AG08396 (cell line): Measurements from ENCODE around the gene TMEM218.

ENCODE experiments used
- DNase-seq: peaks from one replicate; pipeline ENCODE4 v3.0.0; 2012; ENCODE audit warnings: low spot score, mixed read lengths

TMEM218 gene

DNA sequence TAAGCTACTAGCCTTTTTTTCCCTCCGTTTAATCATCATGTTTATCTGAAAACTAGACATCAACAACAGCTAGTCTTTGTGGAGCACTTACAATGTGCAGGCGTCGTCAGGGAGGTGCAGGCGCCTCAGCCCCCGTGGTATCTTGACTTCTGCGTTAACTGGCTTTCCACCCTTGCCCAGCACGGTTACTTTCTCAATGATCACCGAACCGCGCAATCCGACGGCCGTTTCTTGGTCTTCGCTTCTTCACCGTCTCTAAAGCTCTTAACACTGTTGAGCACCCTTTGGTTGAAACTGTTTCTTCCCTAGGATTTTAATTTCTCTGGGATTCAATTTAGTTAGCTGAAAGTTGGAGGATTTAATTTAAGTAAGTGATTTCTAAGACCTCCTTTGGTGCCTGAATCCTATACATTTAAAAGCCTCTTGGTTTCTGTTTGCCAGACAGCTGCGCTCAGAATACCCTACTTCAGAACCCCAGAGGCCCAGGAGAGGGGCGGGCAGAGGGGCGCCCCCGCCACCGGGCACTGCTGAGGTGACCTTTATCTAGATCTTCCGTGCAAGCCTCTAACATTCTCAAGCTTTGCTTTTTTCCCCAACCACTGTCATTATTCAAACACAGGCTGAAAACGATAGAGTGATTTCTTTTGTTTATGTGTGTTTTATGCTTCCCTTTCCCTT is 18.0 kb upstream of the TMEM218 start:
- DNase-seq: no peak

- DNase-seq: peak; percentile 57
These were observed 17.0 kb upstream of the TMEM218 start for GRCh38 chr11:125128450-125128849.

DNA sequence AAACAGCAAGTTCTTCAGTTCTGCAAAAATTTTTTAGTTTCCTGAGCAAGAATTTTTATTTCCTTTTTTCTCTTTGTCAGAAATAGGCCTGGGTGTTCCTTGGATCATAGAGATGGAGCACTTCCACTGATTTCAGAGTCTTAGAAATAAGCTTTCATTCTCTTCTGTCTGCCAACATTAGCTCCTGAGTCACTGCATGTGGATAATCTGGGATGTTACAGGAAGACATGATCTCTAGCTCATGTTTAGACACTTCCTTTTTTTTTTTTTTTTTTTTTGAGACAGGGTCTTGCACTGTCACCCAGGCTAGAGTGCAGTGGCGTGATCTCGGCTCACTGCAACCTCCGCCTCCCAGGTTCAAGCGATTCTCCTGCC is 13.2 kb upstream of the TMEM218 start:
- DNase-seq: no peak

DNA sequence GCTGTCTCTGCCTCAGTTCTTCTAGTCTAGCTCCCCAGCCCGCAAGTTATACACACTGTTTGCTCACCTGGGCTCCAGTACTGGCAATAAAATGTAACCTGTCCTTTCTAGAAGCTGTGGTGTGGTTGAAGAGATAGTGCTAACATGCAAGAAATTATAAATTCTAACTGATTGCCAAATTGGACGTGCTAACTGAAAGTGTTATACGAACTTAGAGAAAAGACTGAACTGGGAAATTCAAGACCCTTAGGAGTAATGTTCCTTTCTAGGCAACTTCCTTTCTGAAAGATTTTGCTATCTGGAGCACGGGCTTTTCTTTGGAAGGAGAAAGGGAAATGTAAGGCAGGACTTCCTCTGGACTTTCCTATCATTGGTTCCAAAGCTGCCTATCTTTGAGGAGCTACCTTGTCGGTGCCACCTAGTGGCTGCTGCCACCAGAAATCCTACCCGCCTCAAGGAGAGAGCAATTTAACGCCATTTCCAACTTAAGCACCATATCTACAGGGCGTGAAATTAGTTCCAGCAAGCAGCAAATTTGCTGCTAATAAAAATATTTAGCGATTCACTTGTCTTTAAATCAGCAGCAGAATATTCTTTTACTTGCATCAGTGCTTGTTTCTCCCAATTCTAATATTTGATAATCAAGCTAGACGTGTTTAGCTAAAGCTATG is 12.7 kb upstream of the TMEM218 start:
- DNase-seq: peak; percentile 32

DNA sequence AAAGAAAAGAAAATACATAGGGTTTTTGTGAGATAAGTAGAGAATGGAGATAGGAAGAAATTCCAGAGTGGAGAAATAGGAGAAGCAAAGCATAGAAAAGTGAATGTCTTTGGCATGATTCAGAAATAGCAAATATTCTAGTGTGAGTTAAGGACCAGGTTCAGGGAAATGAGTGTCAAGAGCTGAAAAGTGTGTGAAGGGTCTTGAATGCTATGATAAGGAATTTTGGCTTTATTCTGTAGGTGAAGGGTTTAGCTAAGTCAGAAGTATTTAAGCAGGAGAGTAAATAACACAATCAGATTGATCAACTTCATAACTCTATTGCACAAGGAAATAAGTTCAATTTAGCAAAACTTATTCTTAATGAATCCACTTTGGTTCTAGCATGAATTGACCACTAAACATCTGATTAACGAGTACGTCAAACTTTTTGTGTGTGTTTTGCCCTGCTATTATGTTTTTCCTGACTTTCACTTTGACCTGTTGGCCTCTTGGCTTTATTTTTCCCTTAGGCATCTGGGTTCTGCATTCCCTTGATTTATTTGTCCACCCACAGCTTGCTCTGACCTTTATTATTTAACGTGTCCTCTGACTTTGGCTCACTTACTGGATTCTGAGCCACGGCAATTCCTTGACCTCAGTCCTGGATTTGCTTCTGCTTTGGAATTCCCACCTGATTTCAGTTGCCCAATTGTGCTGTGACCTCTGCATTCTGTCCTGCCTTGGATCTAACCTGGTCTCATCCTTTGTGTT is 11.9 kb upstream of the TMEM218 start:
- DNase-seq: no peak

- no peak for DNase-seq
These were observed 6.0 kb upstream of the TMEM218 start for GRCh38 chr11:125117429-125117828.

- no peak for DNase-seq
These were observed 3.1 kb upstream of the TMEM218 start for GRCh38 chr11:125114518-125114917.

- DNase-seq: no peak
These were observed 780 bp upstream of the TMEM218 start for GRCh38 chr11:125112208-125112604.

- DNase-seq: no peak
These were observed 454 bp downstream of the TMEM218 start for GRCh38 chr11:125111001-125111342.

DNA sequence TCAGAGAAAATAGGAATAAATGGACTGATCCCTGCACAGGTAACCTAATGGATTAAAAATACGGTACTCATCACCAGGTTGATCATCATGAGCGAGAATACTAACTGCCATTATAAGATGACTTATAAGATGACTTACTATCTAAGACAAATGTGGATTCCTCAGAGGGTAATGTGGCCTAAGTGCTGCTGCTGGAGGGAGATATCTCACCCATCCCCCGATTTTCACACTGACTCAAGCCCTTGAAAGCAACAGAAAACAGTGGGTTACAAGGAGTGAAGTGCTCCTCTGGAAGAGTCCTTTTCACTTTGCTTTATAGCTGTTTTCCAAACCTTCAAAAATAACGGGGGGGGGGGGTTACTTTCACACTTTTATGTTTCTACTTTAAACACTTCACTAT is 920 bp downstream of the TMEM218 start:
- DNase-seq: no peak

GRCh38 chr11:125108469-125108868 is 3.0 kb downstream of the TMEM218 start:
- DNase-seq: no peak

- DNase-seq: no peak
These were observed 5.5 kb downstream of the TMEM218 start for GRCh38 chr11:125105926-125106325.

- no peak for DNase-seq
These were observed 8.9 kb downstream of the TMEM218 start for GRCh38 chr11:125102510-125102909.

GRCh38 chr11:125102025-125102424 is 9.4 kb downstream of the TMEM218 start:
- DNase-seq: no peak

DNA sequence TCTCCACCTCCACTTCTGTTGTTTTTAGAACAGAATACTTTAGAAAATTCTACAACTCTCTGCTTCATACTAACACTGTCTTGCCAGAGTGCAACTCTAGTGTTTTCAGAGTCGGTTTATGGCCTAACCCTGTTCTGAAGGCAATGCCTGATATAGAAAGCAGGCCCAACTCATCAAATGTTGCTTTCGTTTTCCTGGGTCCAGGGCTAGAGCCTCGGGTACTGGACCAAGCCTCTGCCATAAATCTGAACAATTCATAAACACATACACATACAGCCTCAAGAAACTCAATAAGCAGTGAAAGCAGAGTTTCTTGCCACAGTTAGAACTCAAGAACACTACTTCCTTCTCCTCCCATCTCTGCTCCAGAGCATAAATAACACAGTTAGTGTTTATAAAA is 9.8 kb downstream of the TMEM218 start:
- no peak for DNase-seq

DNA sequence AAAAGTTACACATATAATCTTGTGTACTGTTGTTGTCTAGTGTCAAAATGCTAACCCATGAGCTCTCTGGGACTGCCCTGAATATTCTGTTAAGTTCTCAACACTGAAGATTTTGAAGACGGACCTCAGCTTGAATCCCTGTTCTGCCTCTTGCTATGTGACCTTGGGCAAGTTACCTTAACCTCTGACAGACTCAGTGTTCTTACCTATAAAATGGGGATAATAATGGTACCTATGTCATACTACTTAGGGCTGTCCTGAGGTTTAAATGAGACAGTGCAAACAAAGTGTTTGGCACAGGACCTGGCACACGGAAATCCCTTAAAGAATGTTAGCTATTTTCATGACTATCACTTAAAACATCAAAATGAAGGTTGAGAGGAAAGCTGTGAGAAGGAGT is 11.3 kb downstream of the TMEM218 start:
- DNase-seq: no peak

DNA sequence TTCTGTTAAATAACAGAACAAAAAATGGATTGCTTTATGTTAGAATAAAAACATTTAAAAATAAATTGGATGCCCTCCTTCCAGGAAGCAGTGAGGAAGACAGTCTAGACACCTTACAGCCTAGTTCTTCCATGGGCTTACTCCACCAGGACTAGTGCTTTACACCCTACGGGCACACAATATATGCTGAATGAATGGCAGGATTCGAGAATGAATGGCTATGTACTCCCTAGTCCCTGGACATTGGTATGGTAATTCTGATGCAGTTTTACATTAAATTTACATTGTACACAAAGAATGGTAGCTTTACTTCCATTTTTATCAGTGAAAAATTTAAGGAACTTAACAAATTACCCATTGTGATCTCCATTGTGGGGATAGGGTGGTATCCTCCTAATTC is 16.7 kb downstream of the TMEM218 start:
- DNase-seq: no peak

DNA sequence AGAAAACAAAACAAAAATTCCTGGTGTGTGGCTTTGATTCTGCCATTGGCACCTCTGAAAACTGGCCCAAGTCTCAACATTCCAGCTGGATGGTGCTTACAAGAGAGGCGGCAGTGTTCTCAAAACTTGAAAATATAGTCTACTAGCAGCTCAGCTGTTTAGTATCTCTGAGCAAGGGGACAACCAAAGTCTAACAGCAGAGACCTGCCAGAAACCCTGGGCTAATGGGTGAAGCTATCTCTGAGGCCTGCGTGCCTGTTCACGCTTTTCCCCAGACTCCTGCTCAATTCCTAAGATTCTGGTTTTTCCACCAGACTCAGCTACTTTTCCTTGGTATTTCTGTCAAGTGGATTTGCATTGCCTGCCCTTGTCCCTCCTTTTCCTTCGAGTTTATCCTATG is 17.9 kb downstream of the TMEM218 start:
- DNase-seq: no peak

DNA sequence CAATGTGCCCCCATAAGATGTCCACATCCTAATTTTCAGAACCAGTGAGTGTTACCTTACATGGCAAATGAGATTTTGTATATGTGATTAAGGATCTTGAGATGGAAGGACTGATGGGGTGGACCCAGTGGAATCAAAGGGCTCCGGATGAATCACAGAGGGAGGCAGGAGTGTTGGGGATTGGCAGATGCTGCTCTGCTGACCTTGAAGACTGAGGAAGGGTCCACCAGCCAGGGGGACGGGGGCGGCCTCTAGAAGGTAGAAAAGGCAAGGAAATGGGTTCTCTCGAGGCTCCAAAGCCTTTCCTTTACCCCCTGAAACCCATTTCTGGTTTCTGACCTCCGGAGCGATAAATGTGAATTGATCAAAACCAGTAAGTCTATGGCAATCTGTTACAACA is 18.8 kb downstream of the TMEM218 start:
- DNase-seq: no peak

GRCh38 chr11:125091877-125092664 is 19.4 kb downstream of the TMEM218 start:
- no peak for DNase-seq

GRCh38 chr11:125091247-125091876 is 20.1 kb downstream of the TMEM218 start:
- DNase-seq: peak; percentile 72

- no peak for DNase-seq
These were observed 20.6 kb downstream of the TMEM218 start for GRCh38 chr11:125090816-125091215.
